Small intestine (tissue), 7 donors: ENCODE measurements around the gene NAA40. TPM values are rescaled to one million over a fixed set of nuclear protein-coding genes. Genes with fewer than 3 reads are reported as not detected.
A peak's percentile ranks its signal among the peaks of the same experiment; 100 is the strongest.

Experiments
- DNase-seq, 2 donors: peaks; one replicate each; pipeline versions ENCODE4 v3.0.0 to v3.0.0-alpha.2; 2013
- FAIRE-seq: peaks from 2 replicates; lab custom pipeline; 2012; peaks lifted over from hg19 to GRCh38; lab: Jason Lieb, UNC
- H3K27ac ChIP-seq, 3 donors: one replicate each; pipeline ENCODE4 v1.5.1; 2013; ENCODE audit warnings: low read length in 2 of 3, mild to moderate bottlenecking in 2 of 3, control low read depth in 1 of 3, inconsistent platforms in 1 of 3, low read depth in 1 of 3, moderate library complexity in 1 of 3
- H3K27me3 ChIP-seq, 3 donors: one replicate each; pipeline ENCODE4 v1.6.1; 2013; ENCODE audit warnings: low read length in 3 of 3, inconsistent platforms in 1 of 3; ENCODE audit not compliant: control insufficient read depth in 3 of 3, insufficient read depth in 3 of 3
- H3K36me3 ChIP-seq, 3 donors: one replicate each; pipeline ENCODE4 v1.6.1; 2013; ENCODE audit warnings: low read length in 3 of 3, inconsistent platforms in 1 of 3, low read depth in 1 of 3, mild to moderate bottlenecking in 1 of 3, moderate library complexity in 1 of 3; ENCODE audit not compliant: control insufficient read depth in 3 of 3, insufficient read depth in 2 of 3
- H3K4me1 ChIP-seq, 3 donors: one replicate each; pipeline ENCODE4 v1.6.1; 2013; ENCODE audit warnings: low read length in 2 of 3, inconsistent platforms in 1 of 3, low read depth in 1 of 3, mild to moderate bottlenecking in 1 of 3, moderate library complexity in 1 of 3; ENCODE audit not compliant: control insufficient read depth in 3 of 3, insufficient read depth in 2 of 3
- H3K4me3 ChIP-seq, 3 donors: one replicate each; pipeline ENCODE4 v1.5.1; 2013; ENCODE audit warnings: low read length in 3 of 3, control low read depth in 1 of 3, inconsistent platforms in 1 of 3, low read depth in 1 of 3, mild to moderate bottlenecking in 1 of 3, moderate library complexity in 1 of 3
- H3K9me3 ChIP-seq, 2 donors: one replicate each; pipeline ENCODE4 v1.6.1; 2013; ENCODE audit warnings: low read depth in 1 of 2, low read length in 1 of 2; ENCODE audit not compliant: control insufficient read depth in 2 of 2, insufficient read depth in 1 of 2
- WGBS, 3 donors: extraction: QIAGEN DNeasy Blood & Tissue Kit; methylation state at CpG; one replicate each; pipeline ENCODE4 v1.1.7; 2013; 5-methylcytosine and 5-hydroxymethylcytosine counted together
- polyA plus RNA-seq, 4 donors: library from polyadenylated mRNA; stranded (reverse) in 3 of 4; unstranded in 1 of 4; fragments of 200-250 nt in 3 of 4; fragments of 120-200 nt in 1 of 4; gene quantifications; one replicate each; pipeline versions ENCODE4 v1.2.1 to v1.2.3, GENCODE V29; 2013
- donor health status: healthy with polysubstance abuse.
- donor health status: control.
- donor health status: control.
- donor health status: Bipolar disorder and iron deficiency.
- donor health status: healthy.

NAA40 gene
- polyA plus RNA-seq, 4 donors = 13.1 to 36.2 (median 18.3) TPM

DNA sequence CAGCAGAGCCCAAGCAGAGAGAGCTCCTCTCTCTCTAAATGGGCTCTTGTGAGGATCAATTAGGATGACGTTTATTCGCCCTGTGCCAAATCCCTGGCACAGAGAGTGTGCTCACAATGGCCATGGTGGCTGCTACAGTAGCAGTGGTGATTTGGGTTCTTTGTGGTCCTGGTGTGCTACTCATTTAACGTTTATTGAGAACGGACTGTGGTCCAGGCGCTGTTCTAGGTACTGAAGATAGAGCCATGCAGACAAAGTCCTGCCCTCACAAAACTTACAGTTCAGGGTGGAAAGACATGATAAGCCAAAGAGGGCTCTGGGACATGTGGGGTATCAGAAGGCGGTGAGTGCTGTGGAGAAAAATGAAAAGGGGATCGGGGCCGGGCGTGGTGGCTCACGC lies 52.8 kb downstream of the NAA40 start:
- peaks cover 0 to 85% (median 5%) of the 10 kb centered on the region in 3 donors for H3K36me3 ChIP-seq
- H3K27ac ChIP-seq = no peak overlapping the region
- peaks cover 0 to 9% (median 5%) of the 10 kb centered on the region in 3 donors for H3K4me1 ChIP-seq
- no peaks in the 10 kb centered on the region for H3K27me3 ChIP-seq
- no peak overlapping the region for H3K4me3 ChIP-seq
- no peaks in the 10 kb centered on the region for H3K9me3 ChIP-seq
- DNase-seq (no peak), FAIRE-seq (no peak)
- whole genome bisulfite sequencing, 3 donors = 90 to 92% (median 90%) methylated on average over 10 of the region's 10 CpGs

DNA sequence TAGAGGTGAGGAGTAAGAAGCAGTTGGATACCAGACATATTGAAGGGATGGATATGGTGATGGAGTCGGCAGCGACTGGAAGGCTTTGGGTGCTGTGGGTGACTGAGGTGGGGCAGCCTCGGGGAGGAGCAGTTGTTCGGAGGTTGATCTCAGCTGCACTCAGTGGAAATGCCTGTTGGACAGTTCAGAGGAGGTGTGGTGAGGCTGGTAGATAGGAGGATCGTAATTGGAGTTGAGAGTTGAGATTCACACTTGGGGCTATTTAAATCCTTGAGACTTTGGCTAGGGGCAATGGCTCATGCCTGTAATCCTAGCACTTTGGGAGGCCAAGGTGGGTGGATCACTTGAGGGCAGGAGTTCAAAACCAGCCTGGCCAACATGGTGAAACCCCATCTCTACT lies 54.3 kb downstream of the NAA40 start:
- Histone ChIP-seq H3K4me1 (no peaks in the 10 kb centered on the region), H3K27me3 (no peaks in the 10 kb centered on the region), H3K4me3 (no peak overlapping the region), H3K9me3 (no peaks in the 10 kb centered on the region), H3K36me3 (peaks cover 2 to 94% (median 7%) of the 10 kb centered on the region in 3 donors), H3K27ac (no peak overlapping the region)
- WGBS, 3 donors = 80 to 86% (median 81%) methylated on average over 5 of the region's 5 CpGs
- FAIRE-seq = no peak
- DNase-seq = no peak

DNA sequence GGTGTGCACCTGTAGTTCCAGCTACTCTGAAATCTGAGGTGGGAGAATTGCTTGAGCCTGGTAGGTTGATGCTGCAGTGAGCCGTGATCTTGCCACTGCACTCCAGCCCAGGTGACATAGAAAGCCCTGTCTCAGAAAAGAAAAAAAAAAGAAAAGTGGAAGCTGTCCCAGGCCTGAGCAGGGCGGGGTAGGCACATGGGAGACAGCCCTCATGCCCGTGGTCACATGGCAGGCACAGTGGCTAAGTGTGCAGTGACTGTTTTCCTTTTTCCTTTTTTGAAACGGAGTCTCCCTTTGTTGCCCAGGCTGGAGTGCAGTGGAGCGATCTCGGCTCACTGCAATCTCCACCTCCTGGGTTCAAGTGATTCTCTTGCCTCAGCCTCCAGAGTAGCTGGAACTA lies 55.2 kb downstream of the NAA40 start:
- Histone ChIP-seq H3K4me1 (no peaks in the 10 kb centered on the region), H3K36me3 (peaks cover 6 to 94% (median 7%) of the 10 kb centered on the region in 3 donors), H3K27ac (no peak overlapping the region), H3K4me3 (no peak overlapping the region), H3K27me3 (no peaks in the 10 kb centered on the region), H3K9me3 (no peaks in the 10 kb centered on the region)
- no peak for FAIRE-seq
- 67 to 74% (median 71%) methylated on average over 6 of the region's 6 CpGs for WGBS, 3 donors
- no peak for DNase-seq

DNA sequence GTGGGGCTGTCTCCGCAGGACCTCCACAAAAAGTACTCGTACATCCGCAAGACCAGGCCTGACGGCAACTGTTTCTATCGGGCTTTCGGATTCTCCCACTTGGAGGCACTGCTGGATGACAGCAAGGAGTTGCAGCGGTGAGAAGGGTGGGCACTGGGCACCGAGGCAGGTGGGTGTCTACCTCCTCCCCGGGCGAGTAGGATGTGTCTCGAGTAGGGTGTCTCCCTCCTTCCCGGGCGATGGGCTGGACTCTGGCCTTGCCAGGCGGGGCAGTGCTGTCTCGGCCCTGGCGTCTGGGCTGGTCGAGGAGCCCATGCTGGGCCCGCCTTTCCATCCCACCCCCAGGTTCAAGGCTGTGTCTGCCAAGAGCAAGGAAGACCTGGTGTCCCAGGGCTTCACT lies 57.7 kb downstream of the NAA40 start:
- Histone ChIP-seq H3K9me3 (no peaks in the 10 kb centered on the region), H3K36me3 (peaks cover 6 to 72% (median 7%) of the 10 kb centered on the region in 3 donors), H3K27me3 (peaks cover 0 to 10% (median 0%) of the 10 kb centered on the region in 3 donors), H3K27ac (no peak overlapping the region), H3K4me1 (peaks cover 0 to 13% (median 6%) of the 10 kb centered on the region in 3 donors), H3K4me3 (no peak overlapping the region)
- FAIRE-seq = no peak
- 62 to 82% (median 64%) methylated on average over 15 to 18 of the region's 18 CpGs for WGBS, 3 donors
- DNase-seq = no peak

DNA sequence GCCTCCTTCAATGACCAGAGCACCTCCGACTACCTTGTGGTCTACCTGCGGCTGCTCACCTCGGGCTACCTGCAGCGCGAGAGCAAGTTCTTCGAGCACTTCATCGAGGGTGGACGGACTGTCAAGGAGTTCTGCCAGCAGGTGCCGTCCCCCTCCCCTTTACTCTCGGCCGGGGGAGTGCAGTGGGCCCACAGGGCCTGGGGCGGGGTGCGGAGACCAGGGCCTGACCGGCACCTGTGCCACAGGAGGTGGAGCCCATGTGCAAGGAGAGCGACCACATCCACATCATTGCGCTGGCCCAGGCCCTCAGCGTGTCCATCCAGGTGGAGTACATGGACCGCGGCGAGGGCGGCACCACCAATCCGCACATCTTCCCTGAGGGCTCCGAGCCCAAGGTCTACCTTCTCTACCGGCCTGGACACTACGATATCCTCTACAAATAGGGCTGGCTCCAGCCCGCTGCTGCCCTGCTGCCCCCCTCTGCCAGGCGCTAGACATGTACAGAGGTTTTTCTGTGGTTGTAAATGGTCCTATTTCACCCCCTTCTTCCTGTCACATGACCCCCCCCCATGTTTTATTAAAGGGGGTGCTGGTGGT lies 58.4 kb downstream of the NAA40 start:
- Histone ChIP-seq H3K9me3 (no peaks in the 10 kb centered on the region), H3K27ac (no peak overlapping the region), H3K36me3 (peaks cover 6 to 65% (median 7%) of the 10 kb centered on the region in 3 donors), H3K27me3 (peaks cover 0 to 10% (median 0%) of the 10 kb centered on the region in 3 donors), H3K4me1 (peaks cover 0 to 15% (median 6%) of the 10 kb centered on the region in 3 donors), H3K4me3 (no peak overlapping the region)
- no peak for FAIRE-seq
- DNase-seq = no peak
- 93 to 94% (median 94%) methylated on average over 25 to 27 of the region's 27 CpGs for WGBS, 3 donors

DNA sequence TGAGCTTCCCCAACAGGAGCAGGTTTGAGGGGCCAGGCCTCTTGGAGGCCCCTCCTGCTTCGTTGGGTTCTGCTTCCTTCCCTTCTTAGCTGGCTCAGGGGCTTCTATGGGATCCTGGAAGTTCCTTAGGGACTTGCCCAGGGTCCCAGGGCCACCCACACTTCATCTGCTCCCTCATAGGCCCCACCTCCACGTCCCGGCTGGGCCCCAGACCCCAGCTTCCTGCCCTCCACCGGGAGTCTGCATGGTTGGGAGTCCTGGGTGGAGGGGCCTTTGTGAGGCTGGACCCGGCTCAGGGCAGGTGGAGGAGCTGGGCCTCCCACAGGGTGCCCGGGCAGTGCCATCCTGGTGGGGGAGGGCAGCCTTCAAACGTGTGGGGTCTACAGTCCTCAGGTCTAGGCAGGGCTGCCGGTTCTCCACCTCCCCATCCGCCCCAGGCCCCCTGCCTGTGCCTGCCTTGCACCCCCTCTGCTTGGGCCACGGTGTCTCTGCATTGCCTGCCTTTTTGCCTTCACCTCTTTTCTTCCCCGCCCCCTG lies 59.1 kb downstream of the NAA40 start:
- FAIRE-seq = no peak
- 81 to 86% (median 82%) methylated on average over 9 to 11 of the region's 11 CpGs for WGBS, 3 donors

DNA sequence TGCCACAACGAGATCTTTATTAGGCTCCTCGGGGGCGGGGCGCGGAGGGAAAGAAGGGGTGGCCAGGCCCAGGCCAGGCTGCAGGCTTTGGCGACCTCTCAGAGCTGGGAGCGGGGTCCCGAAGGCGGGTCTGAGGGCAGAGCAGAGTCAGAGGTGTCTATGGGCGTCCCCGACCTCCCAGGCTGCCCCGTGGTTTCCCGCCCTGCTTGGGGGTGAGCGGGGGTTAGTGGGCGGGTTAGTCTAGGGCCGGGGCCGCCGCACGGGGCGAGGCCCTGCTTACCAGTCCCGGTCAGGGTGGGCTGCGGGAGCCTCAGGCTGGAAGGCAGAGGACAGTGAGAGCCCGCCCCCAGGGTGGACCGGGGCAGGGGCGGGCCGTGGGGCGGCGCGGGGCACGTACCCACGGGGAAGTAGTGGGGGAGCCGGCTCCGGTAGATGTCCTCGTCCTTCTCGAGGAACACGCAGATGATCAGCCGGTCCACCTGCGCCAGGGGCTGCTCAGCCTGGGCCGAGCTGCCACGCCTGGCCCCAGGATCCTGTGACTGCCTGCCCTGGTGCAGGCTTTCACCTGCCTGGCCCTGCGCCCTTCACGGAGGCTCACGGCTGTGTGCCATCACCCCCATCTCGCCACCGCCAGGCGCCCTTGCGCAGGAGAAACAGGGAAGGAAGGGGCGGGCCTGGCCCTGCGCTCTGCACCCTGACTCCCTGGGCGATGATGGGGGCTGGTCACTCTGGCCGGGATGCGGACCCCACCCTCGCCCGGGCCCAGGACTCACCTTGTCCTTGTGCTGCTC lies 60.0 kb downstream of the NAA40 start:
- Histone ChIP-seq H3K4me3 (peak overlapping the region in 1 of 3 donors; percentile 15), H3K9me3 (no peaks in the 10 kb centered on the region), H3K27me3 (peaks cover 0 to 10% (median 0%) of the 10 kb centered on the region in 3 donors), H3K4me1 (peaks cover 0 to 15% (median 6%) of the 10 kb centered on the region in 3 donors), H3K27ac (no peak overlapping the region), H3K36me3 (peaks cover 6 to 54% (median 7%) of the 10 kb centered on the region in 3 donors)
- DNase-seq = no peak
- 72 to 78% (median 75%) methylated on average over 46 to 54 of the region's 54 CpGs for WGBS, 3 donors
- no peak for FAIRE-seq

More for the DNA sequence above, 59.1 kb downstream of the NAA40 start:
- no peak overlapping the region for H3K27ac ChIP-seq
- H3K4me1 ChIP-seq = peaks cover 0 to 15% (median 6%) of the 10 kb centered on the region in 3 donors
- H3K9me3 ChIP-seq = no peaks in the 10 kb centered on the region
- H3K36me3 ChIP-seq = peaks cover 6 to 62% (median 7%) of the 10 kb centered on the region in 3 donors
- H3K4me3 ChIP-seq = no peak overlapping the region
- DNase-seq = no peak
- H3K27me3 ChIP-seq = peaks cover 0 to 10% (median 0%) of the 10 kb centered on the region in 3 donors

DNA sequence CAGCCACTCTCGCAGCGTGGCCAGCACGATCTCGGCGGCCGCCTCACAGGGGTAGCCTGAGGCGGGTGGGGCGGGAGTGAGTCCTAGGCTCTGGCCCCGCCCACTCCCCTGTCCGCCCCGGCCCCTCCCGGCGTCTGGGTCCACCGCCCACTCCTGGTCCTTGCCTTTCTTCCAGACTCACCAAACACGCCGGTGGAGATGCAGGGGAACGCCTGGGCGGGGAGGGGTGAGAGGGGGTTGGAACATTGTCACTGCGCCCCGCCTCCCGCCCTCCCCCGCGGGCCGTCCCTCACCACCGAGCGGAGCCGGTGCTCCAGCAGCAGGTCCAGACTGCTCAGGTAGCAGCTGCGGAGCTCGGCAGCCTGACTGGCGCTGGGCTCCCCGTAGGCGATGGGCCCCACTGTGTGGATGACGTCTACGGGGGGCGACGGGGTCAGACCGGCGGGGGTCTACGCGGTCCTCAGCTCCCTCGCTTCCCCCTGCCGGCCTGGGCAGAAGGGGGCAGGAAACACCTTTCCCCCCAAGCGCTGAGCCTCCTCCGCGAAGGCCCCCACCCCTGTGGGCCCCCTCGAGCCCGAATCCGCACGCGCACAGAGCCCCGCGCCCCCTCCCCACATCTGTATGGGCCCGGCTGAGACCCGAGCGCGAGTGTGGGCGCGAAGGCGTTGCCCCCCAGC lies 60.7 kb downstream of the NAA40 start:
- Histone ChIP-seq H3K27me3 (peaks cover 0 to 10% (median 0%) of the 10 kb centered on the region in 3 donors), H3K9me3 (no peaks in the 10 kb centered on the region), H3K4me1 (peaks cover 0 to 15% (median 6%) of the 10 kb centered on the region in 3 donors), H3K36me3 (peaks cover 6 to 46% (median 7%) of the 10 kb centered on the region in 3 donors), H3K27ac (no peak overlapping the region), H3K4me3 (peak overlapping the region in 2 of 3 donors; percentile 12 to 15)
- FAIRE-seq = no peak
- peak; percentile 48 to 69 for DNase-seq
- WGBS, 3 donors = 8 to 18% (median 17%) methylated on average over 49 to 59 of the region's 59 CpGs
